HepG2 (cell line): ENCODE data around the gene STIM2. TPM values are rescaled to one million over a fixed set of nuclear protein-coding genes. Genes with fewer than 3 reads are reported as not detected.

Source experiments
- ATAC-seq: fragments of 200-7000 bp; cut with Tn5 transposase; 3 replicates; pipeline ENCODE4 v1.9.1; 2020; ENCODE audit warnings: mild to moderate bottlenecking, moderate library complexity
- BruUV-seq: library from RNA; stranded (reverse); fragments of 400-500 nt; replicated peaks from 2 replicates; lab custom pipeline; 2021; lab: Mats Ljungman, UMichigan
- CTCF ChIA-PET: fragments of 300-600 bp; formaldehyde crosslinking; extraction: SDS; loops from one replicate; lab custom pipeline; 2021; ENCODE audit warnings: low total read pairs, inconsistent platforms, low intra/inter-chr PET ratio; lab: Yijun Ruan, JAX
- POLR2A ChIA-PET: fragments of 350-600 bp; sonication (Branson Sonifier 250); formaldehyde crosslinking; loops from one replicate; lab custom pipeline; 2020; ENCODE audit warnings: antibody characterized with exemption, inconsistent platforms; lab: Yijun Ruan, JAX
- DNase-seq: peaks from one replicate; pipeline ENCODE4 v3.0.0-alpha.2; 2015; ENCODE audit warnings: low spot score
- FAIRE-seq: peaks from 3 replicates; lab custom pipeline; 2011; peaks lifted over from hg19 to GRCh38; lab: Jason Lieb, UNC
- H2AFZ ChIP-seq: one replicate; pipeline ENCODE4 v1.6.1; 2011; ENCODE audit warnings: low read length, inconsistent platforms
- H3K27ac ChIP-seq: fragments of 300-600 bp; 3 replicates; pipeline ENCODE4 v1.8.0; 2011; ENCODE audit warnings: mixed run types, mild to moderate bottlenecking, mixed read lengths, low read length, inconsistent platforms; ENCODE audit not compliant: insufficient read depth; ENCODE audit errors: extremely low read length
- H3K27me3 ChIP-seq, 2 experiments: fragments of 200-600 bp in 1 of 2; 2 replicates in 1 of 2; 3 replicates in 1 of 2; pipeline versions ENCODE4 v1.6.0 to v1.8.0; 2011; ENCODE audit warnings: low read length in 2 of 2, mild to moderate bottlenecking in 2 of 2, moderate library complexity in 2 of 2, inconsistent platforms in 1 of 2; ENCODE audit not compliant: insufficient read depth in 2 of 2, control insufficient read depth in 1 of 2
- H3K36me3 ChIP-seq, 2 experiments: fragments of 200-600 bp in 1 of 2; replicated peaks in 1 of 2; 2 replicates in 1 of 2; 3 replicates in 1 of 2; pipeline versions ENCODE4 v1.5.1 to v1.8.0; 2011; ENCODE audit warnings: low read length in 2 of 2, inconsistent platforms in 1 of 2; ENCODE audit not compliant: insufficient read depth in 2 of 2, control insufficient read depth in 1 of 2
- H3K4me1 ChIP-seq: 2 replicates; pipeline ENCODE4 v1.5.1; 2012; ENCODE audit warnings: low read length, inconsistent platforms; ENCODE audit not compliant: insufficient read depth
- H3K4me2 ChIP-seq: 2 replicates; pipeline ENCODE4 v1.6.0; 2011; ENCODE audit warnings: low read depth, low read length, inconsistent platforms
- H3K4me3 ChIP-seq, 3 experiments: fragments of 200-600 bp in 1 of 3; sonication (generic), shearing (Covaris generic) in 1 of 3; replicated peaks in 1 of 3; 2 replicates each; pipeline ENCODE4 v1.5.1; 2011 to 2016; ENCODE audit warnings: low read length in 3 of 3, inconsistent platforms in 2 of 3, low read depth in 2 of 3, mild to moderate bottlenecking in 2 of 3, control low read depth in 1 of 3, mixed read lengths in 1 of 3; ENCODE audit not compliant: insufficient read depth in 1 of 3
- H3K79me2 ChIP-seq: one replicate; pipeline ENCODE4 v1.6.1; 2011; ENCODE audit warnings: low read length, inconsistent platforms; ENCODE audit not compliant: insufficient read depth
- H3K9ac ChIP-seq: 2 replicates; pipeline ENCODE4 v1.6.0; 2011; ENCODE audit warnings: mild to moderate bottlenecking, low read depth, low read length, inconsistent platforms; ENCODE audit not compliant: insufficient read depth
- H3K9me3 ChIP-seq: 2 replicates; pipeline ENCODE4 v1.5.1; 2012; ENCODE audit warnings: mild to moderate bottlenecking, low read length
- H4K20me1 ChIP-seq: 2 replicates; pipeline ENCODE4 v1.6.0; 2011; ENCODE audit warnings: inconsistent platforms, mild to moderate bottlenecking, low read length, moderate library complexity; ENCODE audit not compliant: insufficient read depth
- HOXA5 ChIP-seq: sonication (generic); formaldehyde crosslinking; IDR thresholded peaks from 2 replicates; pipeline ENCODE4 v1.4.0; 2020; ENCODE audit warnings: missing genetic modification reagents
- IRF9 ChIP-seq: sonication (generic); formaldehyde crosslinking; IDR thresholded peaks from 2 replicates; pipeline ENCODE4 v1.8.0; 2022; ENCODE audit warnings: missing genetic modification reagents, mild to moderate bottlenecking, borderline replicate concordance
- IRX3 ChIP-seq: sonication (generic); formaldehyde crosslinking; IDR thresholded peaks from 2 replicates; pipeline ENCODE4 v1.8.1; 2023; ENCODE audit warnings: mild to moderate bottlenecking, low read depth, missing genetic modification reagents, borderline replicate concordance
- NR3C1 ChIP-seq: sonication (generic); formaldehyde crosslinking; IDR thresholded peaks from 2 replicates; pipeline ENCODE4 v1.4.0; 2020; ENCODE audit warnings: missing genetic modification reagents
- SP140L ChIP-seq: sonication (generic); formaldehyde crosslinking; IDR thresholded peaks from 2 replicates; pipeline ENCODE4 v1.4.0; 2020; ENCODE audit warnings: missing genetic modification reagents, borderline replicate concordance
- ZBTB38 ChIP-seq: sonication (generic); formaldehyde crosslinking; IDR thresholded peaks from 2 replicates; pipeline ENCODE4 v1.5.1; 2020; ENCODE audit warnings: mild to moderate bottlenecking, missing genetic modification reagents
- ZHX2 ChIP-seq, 2 experiments: sonication (generic) in 1 of 2; formaldehyde crosslinking in 1 of 2; IDR thresholded peaks; 2 replicates each; pipeline versions ENCODE4 v1.6.1 to v1.9.0; 2014 to 2022; ENCODE audit warnings: antibody characterized with exemption in 1 of 2, borderline replicate concordance in 1 of 2, inconsistent platforms in 1 of 2, low read depth in 1 of 2, missing genetic modification reagents in 1 of 2
- ZNF235 ChIP-seq: sonication (generic); formaldehyde crosslinking; IDR thresholded peaks from 2 replicates; pipeline ENCODE4 v1.8.1; 2023; ENCODE audit warnings: mild to moderate bottlenecking, missing genetic modification reagents, borderline replicate concordance
- ZNF552 ChIP-seq: sonication (generic); formaldehyde crosslinking; IDR thresholded peaks from 2 replicates; pipeline ENCODE4 v1.9.0; 2022; ENCODE audit warnings: missing genetic modification reagents, mild to moderate bottlenecking, borderline replicate concordance
- ZNF766 ChIP-seq: sonication (generic); formaldehyde crosslinking; IDR thresholded peaks from 2 replicates; pipeline ENCODE4 v1.5.0; 2020; ENCODE audit warnings: missing genetic modification reagents, borderline replicate concordance
- ZUFSP ChIP-seq: sonication (generic); formaldehyde crosslinking; IDR thresholded peaks from 2 replicates; pipeline ENCODE4 v1.9.0; 2021; ENCODE audit warnings: missing genetic modification reagents, mild to moderate bottlenecking, borderline replicate concordance
- in situ Hi-C: cut with HindIII; loops from 2 replicates; pipeline ENCODE4 v1.10.0; 2017; ENCODE audit warnings: low pct_unique_long_range_greater_than_20kb; ENCODE audit not compliant: extremely low pct_ligation_motif_present
- intact Hi-C: fragments of 100-400 bp; cut with micrococcal nuclease; formaldehyde crosslinking; loops from one replicate; pipeline ENCODE4 v1.10.0; 2022; ENCODE audit not compliant: unreplicated experiment
- polyA plus RNA-seq, 8 experiments: library from polyadenylated mRNA; depleted of rRNA in 3 of 8; stranded (reverse) in 7 of 8; unstranded in 1 of 8; fragments of >200 nt; fragmentation: Illumina TruSeq in 4 of 8; extraction: Trizol in 4 of 8; gene quantifications; 2 replicates each; pipeline versions ENCODE4 v1.2.1 to v1.2.3, GENCODE V29; 2011 to 2016; ENCODE audit warnings: low read depth in 4 of 8, missing spikeins in 1 of 8, mixed read lengths in 1 of 8; ENCODE audit not compliant: insufficient read depth in 1 of 8
- total RNA-seq, 5 experiments: library from RNA; depleted of rRNA; stranded (reverse); fragments of >200 nt; fragmentation: Illumina TruSeq; extraction: Trizol; gene quantifications; 2 replicates each; pipeline ENCODE4 v1.2.3, GENCODE V29; 2016; ENCODE audit warnings: low read depth in 1 of 5
- TF ChIP-seq, protein P1 (sequence below): sonication (generic); formaldehyde crosslinking; IDR thresholded peaks from 2 replicates; pipeline ENCODE4 v1.5.1; 2020; ENCODE audit warnings: missing genetic modification reagents, mild to moderate bottlenecking, borderline replicate concordance

STIM2 gene
- total and polyA plus RNA-seq, 2 of the 13 experiments (the other 11 are each of a cell fraction or from before 2014, with no cell fraction given) = 19.3 to 19.4 TPM

GRCh38 chr4:26962720-26963119 is 102.1 kb downstream of the STIM2 start:
- Histone ChIP-seq H3K27ac (no peak overlapping the region), H3K4me3 (no peak overlapping the region), H4K20me1 (no peaks in the 10 kb centered on the region), H3K27me3 (no peaks in the 10 kb centered on the region), H3K4me2 (no peak overlapping the region), H3K9ac (no peak overlapping the region), H3K4me1 (0 out of 2 replicates have a peak, but pooled peaks cover 7% of the 10 kb centered on the region), H3K79me2 (no peaks in the 10 kb centered on the region), H3K9me3 (no peaks in the 10 kb centered on the region), H2AFZ (no peak overlapping the region), H3K36me3 (no peaks in the 10 kb centered on the region)
- no peak for FAIRE-seq
- TF ChIP-seq ZBTB38 (CRISPR knock-in tag) (no peak), NR3C1 (CRISPR knock-in tag) (no peak), ZUFSP (CRISPR knock-in tag) (no peak), HOXA5 (no peak), SP140L (CRISPR knock-in tag) (no peak), ZNF552 (CRISPR knock-in tag) (no peak), IRF9 (CRISPR knock-in tag) (no peak), ZHX2 (IDR thresholded peaks at IDR 0.05; ENCODE audit: low read depth) (no peak), ZHX2 (CRISPR knock-in tag; IDR thresholded peaks at IDR 0.05; ENCODE audit: borderline replicate concordance) (no peak), ZNF766 (no peak), ZNF235 (CRISPR knock-in tag) (no peak), IRX3 (CRISPR knock-in tag) (no peak)
- TF ChIP-seq, protein P1, sequence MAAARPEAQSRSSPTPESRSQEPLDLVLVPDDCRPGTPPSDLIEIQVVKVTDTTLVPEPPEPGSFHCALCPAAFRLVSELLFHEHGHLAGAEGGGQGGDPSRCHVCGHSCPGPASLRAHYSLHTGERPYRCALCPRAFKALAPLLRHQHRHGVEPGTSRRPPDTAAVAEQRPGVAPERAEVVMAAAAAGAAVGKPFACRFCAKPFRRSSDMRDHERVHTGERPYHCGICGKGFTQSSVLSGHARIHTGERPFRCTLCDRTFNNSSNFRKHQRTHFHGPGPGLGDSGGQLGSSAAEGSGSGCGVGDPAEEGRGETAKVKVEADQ = no peak
- CTCF ChIA-PET = no interaction called here
- POLR2A ChIA-PET = no interaction called here
- in situ Hi-C loops = no loop called here
- no peak for ATAC-seq
- DNase-seq = no peak
- BruUV-seq = no TSS peak
- intact Hi-C loops = no loop called here
